K562 (cell line): ENCODE results near the gene CERCAM. TPM values are rescaled to one million over a fixed set of nuclear protein-coding genes. Genes with fewer than 3 reads are reported as not detected.

Experiments used
- CREB1 ChIP-seq, 2 experiments: sonication (generic) in 1 of 2; formaldehyde crosslinking in 1 of 2; IDR thresholded peaks; 2 replicates each; pipeline versions ENCODE4 v1.6.1 to v1.8.0; 2012 to 2022; ENCODE audit warnings: inconsistent platforms in 1 of 2, mild to moderate bottlenecking in 1 of 2, missing genetic modification reagents in 1 of 2, moderate library complexity in 1 of 2
- NFIC ChIP-seq: fragments of 450-650 bp; IDR thresholded peaks from 2 replicates; pipeline ENCODE4 v1.6.1; 2017; ENCODE audit warnings: mild to moderate bottlenecking, inconsistent platforms
- NR4A1 ChIP-seq, 2 experiments: fragments of 250-450 bp in 1 of 2; fragments of 450-650 bp in 1 of 2; sonication (Bioruptor Pico) in 1 of 2; IDR thresholded peaks; 2 replicates each; pipeline versions ENCODE4 v1.4.0 to v1.6.1; 2016 to 2020; ENCODE audit warnings: mild to moderate bottlenecking in 2 of 2, missing compliant biosample characterization in 1 of 2, missing genetic modification characterization in 1 of 2, moderate library complexity in 1 of 2
- TFAM ChIP-seq: fragments of 250-450 bp; sonication (Bioruptor Pico); conservative IDR thresholded peaks from 2 replicates; pipeline ENCODE4 v1.5.0; 2021; ENCODE audit warnings: mild to moderate bottlenecking, moderate library complexity
- YY1 ChIP-seq, 3 experiments: IDR thresholded peaks; 2 replicates each; pipeline ENCODE4 v1.6.1; 2011; ENCODE audit warnings: low read length in 2 of 3, mild to moderate bottlenecking in 2 of 3, moderate library complexity in 2 of 3, borderline replicate concordance in 1 of 3, control low read depth in 1 of 3, low read depth in 1 of 3; ENCODE audit not compliant: insufficient read depth in 3 of 3, insufficient replicate concordance in 2 of 3, control insufficient read depth in 1 of 3, insufficient read length in 1 of 3; ENCODE audit errors: extremely low read depth in 1 of 3
- ZNF584 ChIP-seq: fragments of 200-800 bp; sonication (Bioruptor generic); IDR thresholded peaks from 2 replicates; pipeline ENCODE4 v1.6.1; 2016; ENCODE audit warnings: low read depth, mild to moderate bottlenecking, missing genetic modification characterization, missing compliant biosample characterization
- polyA plus RNA-seq, 8 experiments: library from polyadenylated mRNA; depleted of rRNA in 4 of 8; stranded (reverse) in 5 of 8; unstranded in 3 of 8; fragments of >200 nt; fragmentation: Nextera tagmentation in 2 of 8; fragmentation: Illumina TruSeq in 1 of 8; extraction: Ambion mirVana in 2 of 8; extraction: Trizol in 1 of 8; gene quantifications; 2 replicates each; pipeline versions ENCODE4 v1.2.1 to v1.2.3, GENCODE V29; 2011 to 2014; ENCODE audit warnings: inconsistent platforms in 1 of 8, missing spikeins in 1 of 8
- total RNA-seq, 7 experiments: library from RNA; depleted of rRNA in 6 of 7; stranded (reverse); fragments of >200 nt in 6 of 7; fragmentation: Illumina TruSeq in 2 of 7; extraction: Trizol in 2 of 7; gene quantifications; 2 replicates each; pipeline versions ENCODE4 v1.2.1 to v1.2.3, GENCODE V29; 2011 to 2021; ENCODE audit warnings: low replicate concordance in 1 of 7
- TF ChIP-seq, protein P1 (sequence below), 2 experiments: fragments of 450-650 bp in 1 of 2; sonication (generic) in 1 of 2; formaldehyde crosslinking in 1 of 2; IDR thresholded peaks; 2 replicates each; pipeline versions ENCODE4 v1.7.1 to v1.9.0; 2016 to 2022; ENCODE audit warnings: inconsistent platforms in 1 of 2, mild to moderate bottlenecking in 1 of 2, missing genetic modification reagents in 1 of 2
- TF ChIP-seq, protein P2 (sequence below): fragments of 200-800 bp; sonication (Bioruptor generic); IDR thresholded peaks from 2 replicates; pipeline ENCODE4 v1.6.1; 2017; ENCODE audit warnings: missing genetic modification characterization, missing compliant biosample characterization
- TF ChIP-seq, protein P3 (sequence below): sonication (generic); formaldehyde crosslinking; IDR thresholded peaks from 2 replicates; pipeline ENCODE4 v1.8.0; 2022; ENCODE audit warnings: mild to moderate bottlenecking, missing genetic modification reagents, borderline replicate concordance

Gene CERCAM
- total and polyA plus RNA-seq, 9 of the 15 experiments (the other 6 are each of a cell fraction or from before 2014, with no cell fraction given) = 0.75 to 24.0 (median 18.0) TPM

DNA sequence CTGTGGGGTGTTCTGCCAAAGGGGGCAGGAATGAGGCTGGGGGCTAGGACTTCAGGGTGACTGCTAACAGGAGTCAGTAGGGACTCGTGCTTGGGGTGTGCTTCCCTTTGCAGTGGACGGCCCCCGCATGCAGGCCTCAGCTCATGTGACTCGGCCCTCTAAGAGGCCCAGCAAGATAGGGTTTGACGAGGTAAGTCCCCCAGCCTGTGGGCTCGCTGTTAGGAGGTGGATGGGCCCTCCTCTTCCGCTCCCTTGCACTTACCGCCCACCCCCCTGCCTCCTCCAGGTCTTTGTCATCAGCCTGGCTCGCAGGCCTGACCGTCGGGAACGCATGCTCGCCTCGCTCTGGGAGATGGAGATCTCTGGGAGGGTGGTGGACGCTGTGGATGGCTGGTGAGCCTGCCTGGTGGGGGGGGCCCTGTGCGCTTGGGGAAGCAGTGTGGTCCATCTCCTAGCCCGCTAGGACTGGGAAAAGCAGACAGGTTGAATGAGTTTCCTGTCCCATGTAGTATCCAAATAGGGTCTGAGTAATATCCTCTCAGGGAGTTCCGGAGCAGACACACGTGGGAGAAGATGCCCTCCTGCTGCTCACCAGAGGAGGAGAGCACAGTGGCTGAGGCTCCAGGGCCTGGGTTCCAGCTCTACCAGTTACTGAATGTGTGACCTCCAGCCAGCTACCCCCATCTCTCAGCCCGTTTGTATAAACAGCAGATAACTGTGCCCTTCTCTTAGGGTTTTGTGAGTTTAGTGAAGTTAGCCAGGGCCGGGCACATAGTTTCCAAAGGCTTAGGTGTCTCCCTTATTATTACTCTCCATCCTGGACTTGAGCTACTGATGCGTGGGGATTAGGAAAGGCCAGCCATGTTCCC lies 8.2 kb downstream of the CERCAM start (continued):
- TF ChIP-seq, protein P1, sequence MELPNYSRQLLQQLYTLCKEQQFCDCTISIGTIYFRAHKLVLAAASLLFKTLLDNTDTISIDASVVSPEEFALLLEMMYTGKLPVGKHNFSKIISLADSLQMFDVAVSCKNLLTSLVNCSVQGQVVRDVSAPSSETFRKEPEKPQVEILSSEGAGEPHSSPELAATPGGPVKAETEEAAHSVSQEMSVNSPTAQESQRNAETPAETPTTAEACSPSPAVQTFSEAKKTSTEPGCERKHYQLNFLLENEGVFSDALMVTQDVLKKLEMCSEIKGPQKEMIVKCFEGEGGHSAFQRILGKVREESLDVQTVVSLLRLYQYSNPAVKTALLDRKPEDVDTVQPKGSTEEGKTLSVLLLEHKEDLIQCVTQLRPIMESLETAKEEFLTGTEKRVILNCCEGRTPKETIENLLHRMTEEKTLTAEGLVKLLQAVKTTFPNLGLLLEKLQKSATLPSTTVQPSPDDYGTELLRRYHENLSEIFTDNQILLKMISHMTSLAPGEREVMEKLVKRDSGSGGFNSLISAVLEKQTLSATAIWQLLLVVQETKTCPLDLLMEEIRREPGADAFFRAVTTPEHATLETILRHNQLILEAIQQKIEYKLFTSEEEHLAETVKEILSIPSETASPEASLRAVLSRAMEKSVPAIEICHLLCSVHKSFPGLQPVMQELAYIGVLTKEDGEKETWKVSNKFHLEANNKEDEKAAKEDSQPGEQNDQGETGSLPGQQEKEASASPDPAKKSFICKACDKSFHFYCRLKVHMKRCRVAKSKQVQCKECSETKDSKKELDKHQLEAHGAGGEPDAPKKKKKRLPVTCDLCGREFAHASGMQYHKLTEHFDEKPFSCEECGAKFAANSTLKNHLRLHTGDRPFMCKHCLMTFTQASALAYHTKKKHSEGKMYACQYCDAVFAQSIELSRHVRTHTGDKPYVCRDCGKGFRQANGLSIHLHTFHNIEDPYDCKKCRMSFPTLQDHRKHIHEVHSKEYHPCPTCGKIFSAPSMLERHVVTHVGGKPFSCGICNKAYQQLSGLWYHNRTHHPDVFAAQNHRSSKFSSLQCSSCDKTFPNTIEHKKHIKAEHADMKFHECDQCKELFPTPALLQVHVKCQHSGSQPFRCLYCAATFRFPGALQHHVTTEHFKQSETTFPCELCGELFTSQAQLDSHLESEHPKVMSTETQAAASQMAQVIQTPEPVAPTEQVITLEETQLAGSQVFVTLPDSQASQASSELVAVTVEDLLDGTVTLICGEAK (IDR thresholded peaks at IDR 0.05) = 0 out of 2 replicates have a peak, but pooled peaks have one; percentile 27
- TF ChIP-seq, protein P1 (CRISPR knock-in tag; IDR thresholded peaks at IDR 0.05) = no peak; the same call in 1 of the 2 replicates
- TF ChIP-seq, protein P2, sequence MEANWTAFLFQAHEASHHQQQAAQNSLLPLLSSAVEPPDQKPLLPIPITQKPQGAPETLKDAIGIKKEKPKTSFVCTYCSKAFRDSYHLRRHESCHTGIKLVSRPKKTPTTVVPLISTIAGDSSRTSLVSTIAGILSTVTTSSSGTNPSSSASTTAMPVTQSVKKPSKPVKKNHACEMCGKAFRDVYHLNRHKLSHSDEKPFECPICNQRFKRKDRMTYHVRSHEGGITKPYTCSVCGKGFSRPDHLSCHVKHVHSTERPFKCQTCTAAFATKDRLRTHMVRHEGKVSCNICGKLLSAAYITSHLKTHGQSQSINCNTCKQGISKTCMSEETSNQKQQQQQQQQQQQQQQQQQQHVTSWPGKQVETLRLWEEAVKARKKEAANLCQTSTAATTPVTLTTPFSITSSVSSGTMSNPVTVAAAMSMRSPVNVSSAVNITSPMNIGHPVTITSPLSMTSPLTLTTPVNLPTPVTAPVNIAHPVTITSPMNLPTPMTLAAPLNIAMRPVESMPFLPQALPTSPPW (CRISPR knock-in tag) = peak; percentile 89
- TF ChIP-seq TFAM (CRISPR knock-in tag) = no peak
- 0 out of 2 replicates have a peak, but pooled peaks have one; percentile 8 for TF ChIP-seq NR4A1 (CRISPR knock-in tag; IDR thresholded peaks at IDR 0.05)
- no peak for TF ChIP-seq NR4A1 (tag; IDR thresholded peaks at IDR 0.05)
- TF ChIP-seq YY1 (IDR thresholded peaks at IDR 0.05; ENCODE audit: borderline replicate concordance in 1 of 3, control insufficient read depth in 1 of 3, extremely low read depth in 1 of 3, insufficient read depth in 3 of 3, insufficient read length in 1 of 3, insufficient replicate concordance in 2 of 3, low read depth in 1 of 3, low read length in 2 of 3) = peak in 1 of 3 experiments; percentile 61
- TF ChIP-seq, protein P3, sequence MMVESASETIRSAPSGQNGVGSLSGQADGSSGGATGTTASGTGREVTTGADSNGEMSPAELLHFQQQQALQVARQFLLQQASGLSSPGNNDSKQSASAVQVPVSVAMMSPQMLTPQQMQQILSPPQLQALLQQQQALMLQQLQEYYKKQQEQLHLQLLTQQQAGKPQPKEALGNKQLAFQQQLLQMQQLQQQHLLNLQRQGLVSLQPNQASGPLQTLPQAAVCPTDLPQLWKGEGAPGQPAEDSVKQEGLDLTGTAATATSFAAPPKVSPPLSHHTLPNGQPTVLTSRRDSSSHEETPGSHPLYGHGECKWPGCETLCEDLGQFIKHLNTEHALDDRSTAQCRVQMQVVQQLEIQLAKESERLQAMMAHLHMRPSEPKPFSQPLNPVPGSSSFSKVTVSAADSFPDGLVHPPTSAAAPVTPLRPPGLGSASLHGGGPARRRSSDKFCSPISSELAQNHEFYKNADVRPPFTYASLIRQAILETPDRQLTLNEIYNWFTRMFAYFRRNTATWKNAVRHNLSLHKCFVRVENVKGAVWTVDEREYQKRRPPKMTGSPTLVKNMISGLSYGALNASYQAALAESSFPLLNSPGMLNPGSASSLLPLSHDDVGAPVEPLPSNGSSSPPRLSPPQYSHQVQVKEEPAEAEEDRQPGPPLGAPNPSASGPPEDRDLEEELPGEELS (CRISPR knock-in tag) = peak; percentile 94
- peak; percentile 33; the same call in 1 of the 2 replicates for TF ChIP-seq CREB1 (IDR thresholded peaks at IDR 0.05)
- TF ChIP-seq CREB1 (CRISPR knock-in tag; IDR thresholded peaks at IDR 0.05) = peak; percentile 41; the same call in 1 of the 2 replicates
- TF ChIP-seq NFIC = 0 out of 2 replicates have a peak, but pooled peaks have one; percentile 21
- TF ChIP-seq ZNF584 = 0 out of 2 replicates have a peak, but pooled peaks have one; percentile 37
